ENCODE data around the gene TM4SF5. TPM values are rescaled to one million over a fixed set of nuclear protein-coding genes. Genes with fewer than 3 reads are reported as not detected.

The TM4SF5 gene
- polyA plus RNA-seq, 1 donor from 2014 or later = not detected

- H3K4me2 ChIP-seq (ENCODE audit: low read length) = no peak overlapping the region
- H3K79me2 ChIP-seq (replicated peaks; ENCODE audit: insufficient read depth, low read length) = no peaks in the 10 kb centered on the region
- no peak overlapping the region for H3K9ac ChIP-seq (ENCODE audit: low read length)
- peaks cover 33% of the 10 kb centered on the region for H3K27me3 ChIP-seq (ENCODE audit: insufficient read depth, low read depth, low read length)
- no peak overlapping the region for H3K4me3 ChIP-seq (ENCODE audit: low read length)
- no peak overlapping the region for H2AFZ ChIP-seq (ENCODE audit: low read depth, low read length)
- no peaks in the 10 kb centered on the region for H3K9me2 ChIP-seq (ENCODE audit: insufficient read depth, low read length)
- H3K36me3 ChIP-seq (ENCODE audit: insufficient read depth, low read length) = no peaks in the 10 kb centered on the region
- no peaks in the 10 kb centered on the region for H3K9me3 ChIP-seq (ENCODE audit: low read length)
- H4K20me1 ChIP-seq (ENCODE audit: insufficient read depth) = no peaks in the 10 kb centered on the region
- H3F3A ChIP-seq (ENCODE audit: insufficient read depth, low read length, poor library complexity, severe bottlenecking) = no peaks in the 10 kb centered on the region
- H3K27ac ChIP-seq (ENCODE audit: low read length) = no peak overlapping the region
- TF ChIP-seq REST (IDR thresholded peaks at IDR 0.05; ENCODE audit: borderline replicate concordance) (no peak), TAF1 (IDR thresholded peaks at IDR 0.05; ENCODE audit: low read depth) (no peak), POLR2AphosphoS5 (IDR thresholded peaks at IDR 0.05) (no peak), EZH2 (IDR thresholded peaks at IDR 0.05; ENCODE audit: borderline replicate concordance, insufficient read depth, low read length, poor library complexity, severe bottlenecking) (no peak), CTCF (IDR thresholded peaks at IDR 0.05; ENCODE audit: poor library complexity, severe bottlenecking) (no peak), EP300 (conservative IDR thresholded peaks at IDR 0.05; ENCODE audit: poor library complexity, severe bottlenecking) (no peak), RAD21 (conservative IDR thresholded peaks at IDR 0.05) (no peak), SMC3 (conservative IDR thresholded peaks at IDR 0.05; ENCODE audit: poor library complexity) (no peak), MXI1 (conservative IDR thresholded peaks at IDR 0.05; ENCODE audit: poor library complexity, severe bottlenecking) (no peak)
Measured at GRCh38 chr17:4734857-4735475, 36.7 kb upstream of the TM4SF5 start.

- no peak overlapping the region for H3K4me3 ChIP-seq (ENCODE audit: low read length)
- no peak overlapping the region for H3K4me2 ChIP-seq (ENCODE audit: low read length)
- peaks cover 44% of the 10 kb centered on the region for H3K27me3 ChIP-seq (ENCODE audit: insufficient read depth, low read depth, low read length)
- no peaks in the 10 kb centered on the region for H3K36me3 ChIP-seq (ENCODE audit: insufficient read depth, low read length)
- H4K20me1 ChIP-seq (ENCODE audit: insufficient read depth) = no peaks in the 10 kb centered on the region
- TF ChIP-seq RAD21 (conservative IDR thresholded peaks at IDR 0.05) (no peak), CTCF (IDR thresholded peaks at IDR 0.05; ENCODE audit: poor library complexity, severe bottlenecking) (no peak), SMC3 (conservative IDR thresholded peaks at IDR 0.05; ENCODE audit: poor library complexity) (no peak), REST (IDR thresholded peaks at IDR 0.05; ENCODE audit: borderline replicate concordance) (no peak), EP300 (conservative IDR thresholded peaks at IDR 0.05; ENCODE audit: poor library complexity, severe bottlenecking) (no peak), POLR2AphosphoS5 (IDR thresholded peaks at IDR 0.05) (no peak), EZH2 (IDR thresholded peaks at IDR 0.05; ENCODE audit: borderline replicate concordance, insufficient read depth, low read length, poor library complexity, severe bottlenecking) (no peak), MXI1 (conservative IDR thresholded peaks at IDR 0.05; ENCODE audit: poor library complexity, severe bottlenecking) (no peak), TAF1 (IDR thresholded peaks at IDR 0.05; ENCODE audit: low read depth) (no peak)
- H3K79me2 ChIP-seq (replicated peaks; ENCODE audit: insufficient read depth, low read length) = no peaks in the 10 kb centered on the region
- no peak overlapping the region for H3K27ac ChIP-seq (ENCODE audit: low read length)
- no peak overlapping the region for H3K9ac ChIP-seq (ENCODE audit: low read length)
- H3F3A ChIP-seq (ENCODE audit: insufficient read depth, low read length, poor library complexity, severe bottlenecking) = no peaks in the 10 kb centered on the region
- H3K9me3 ChIP-seq (ENCODE audit: low read length) = no peaks in the 10 kb centered on the region
- H2AFZ ChIP-seq (ENCODE audit: low read depth, low read length) = no peak overlapping the region
- no peaks in the 10 kb centered on the region for H3K9me2 ChIP-seq (ENCODE audit: insufficient read depth, low read length)
Measured at GRCh38 chr17:4735876-4736651, 35.6 kb upstream of the TM4SF5 start.
